BJ (cell line): Measurements from ENCODE around the gene CHD1. TPM values are rescaled to one million over a fixed set of nuclear protein-coding genes. Genes with fewer than 3 reads are reported as not detected.

Source experiments
- CTCF ChIA-PET: fragments of 350-600 bp; formaldehyde crosslinking; extraction: SDS; loops from one replicate; lab custom pipeline; 2021; ENCODE audit warnings: antibody characterized with exemption, inconsistent platforms; lab: Yijun Ruan, JAX
- POLR2A ChIA-PET: fragments of 300-600 bp; sonication (Branson Sonifier 250); formaldehyde crosslinking; extraction: SDS; loops from one replicate; lab custom pipeline; 2021; ENCODE audit warnings: antibody characterized with exemption; lab: Charles Lee
- DNase-seq: peaks from one replicate; pipeline ENCODE4 v3.0.0-alpha.2; 2011; ENCODE audit warnings: low read depth
- H3K27me3 ChIP-seq: 2 replicates; pipeline ENCODE4 v1.6.0; 2011; ENCODE audit warnings: low read length; ENCODE audit not compliant: control insufficient read depth, insufficient read depth
- H3K36me3 ChIP-seq: 2 replicates; pipeline ENCODE4 v1.5.1; 2011; ENCODE audit warnings: low read length; ENCODE audit not compliant: control insufficient read depth, insufficient read depth
- H3K4me3 ChIP-seq: 2 replicates; pipeline ENCODE4 v1.5.1; 2011; ENCODE audit warnings: low read depth, mild to moderate bottlenecking, control low read depth, low read length
- CTCF ChIP-seq: IDR thresholded peaks from 2 replicates; pipeline ENCODE4 v1.5.1; 2011; ENCODE audit warnings: low read depth, mild to moderate bottlenecking, control low read depth, inconsistent platforms, low read length, moderate library complexity; ENCODE audit not compliant: insufficient read depth
- polyA plus RNA-seq: library from polyadenylated mRNA; depleted of rRNA; stranded (reverse); fragments of >200 nt; gene quantifications from 2 replicates; pipeline ENCODE4 v1.2.3, GENCODE V29; 2011

Gene CHD1
- polyA plus RNA-seq, 1 experiment, result 6.5 TPM

GRCh38 chr5:98917433-98917832, 11.4 kb downstream of the CHD1 start:
- Histone ChIP-seq H3K27me3 (no peaks in the 10 kb centered on the region), H3K4me3 (no peak overlapping the region), H3K36me3 (no peaks in the 10 kb centered on the region)
- POLR2A ChIA-PET, result no interaction called here
- no peak for TF ChIP-seq CTCF
- no peak for DNase-seq
- CTCF ChIA-PET, result interaction anchor here (0.6 to 1.1 kb wide), 2 partner anchors 10 to 171 kb away, joined by 3 to 4 read pairs; no protein-coding TSS in a partner anchor

- ChIA-PET CTCF (no interaction called here), POLR2A (no interaction called here)
- no peak overlapping the region for H3K4me3 ChIP-seq
- no peaks in the 10 kb centered on the region for H3K36me3 ChIP-seq
- TF ChIP-seq CTCF, result no peak
- no peaks in the 10 kb centered on the region for H3K27me3 ChIP-seq
- no peak for DNase-seq
These were observed 12.3 kb downstream of the CHD1 start for GRCh38 chr5:98916540-98916939.

GRCh38 chr5:98913911-98914310, 14.9 kb downstream of the CHD1 start:
- POLR2A ChIA-PET, result no interaction called here
- no peaks in the 10 kb centered on the region for H3K27me3 ChIP-seq
- H3K36me3 ChIP-seq, result no peaks in the 10 kb centered on the region
- no peak for TF ChIP-seq CTCF
- DNase-seq, result no peak
- no peak overlapping the region for H3K4me3 ChIP-seq
- CTCF ChIA-PET, result interaction anchor here (1.4 to 1.9 kb wide), 3 partner anchors 9 to 147 kb away, joined by 4 to 9 read pairs (median 9); no protein-coding TSS in a partner anchor

- Histone ChIP-seq H3K27me3 (no peaks in the 10 kb centered on the region), H3K4me3 (no peak overlapping the region), H3K36me3 (no peaks in the 10 kb centered on the region)
- CTCF ChIA-PET, result interaction anchor here (1.0 kb wide), 1 partner anchor 11 kb away, joined by 3 read pairs; no protein-coding TSS in a partner anchor
- POLR2A ChIA-PET, result no interaction called here
- no peak for TF ChIP-seq CTCF
- DNase-seq, result no peak
These were observed 17.3 kb downstream of the CHD1 start for GRCh38 chr5:98911280-98912040.

- CTCF ChIA-PET, result interaction anchor here (1.8 kb wide), 1 partner anchor 123 kb away, joined by 10 read pairs; no protein-coding TSS in a partner anchor
These were observed 19.4 kb downstream of the CHD1 start for GRCh38 chr5:98909363-98909762.

More at GRCh38 chr5:98909363-98909762, 19.4 kb downstream of the CHD1 start:
- DNase-seq, result no peak
- no peak for TF ChIP-seq CTCF
- POLR2A ChIA-PET, result no interaction called here
- Histone ChIP-seq H3K27me3 (no peaks in the 10 kb centered on the region), H3K36me3 (no peaks in the 10 kb centered on the region), H3K4me3 (no peak overlapping the region)
